ENCODE data around the gene PPP2R1B.

DNA sequence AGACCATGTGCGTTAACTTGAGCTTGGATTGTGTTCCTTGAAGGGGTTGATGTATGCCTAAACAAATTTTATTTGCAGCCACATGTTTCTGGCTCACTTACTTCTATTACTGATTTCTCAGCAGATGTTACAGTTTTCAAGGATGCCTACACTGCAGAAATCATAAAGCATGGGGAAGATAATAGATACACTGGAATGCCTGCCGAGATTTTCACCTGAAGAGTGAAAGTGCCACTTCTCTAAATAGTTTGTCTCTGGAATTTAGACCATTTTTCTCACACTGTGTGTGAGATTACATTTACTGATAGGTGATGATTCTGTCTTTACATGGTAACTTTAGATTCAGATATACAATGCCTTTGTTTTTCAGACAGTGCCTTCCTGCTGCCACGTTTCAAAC is 82.4 kb downstream of the PPP2R1B start:
- TF ChIP-seq, protein P1, sequence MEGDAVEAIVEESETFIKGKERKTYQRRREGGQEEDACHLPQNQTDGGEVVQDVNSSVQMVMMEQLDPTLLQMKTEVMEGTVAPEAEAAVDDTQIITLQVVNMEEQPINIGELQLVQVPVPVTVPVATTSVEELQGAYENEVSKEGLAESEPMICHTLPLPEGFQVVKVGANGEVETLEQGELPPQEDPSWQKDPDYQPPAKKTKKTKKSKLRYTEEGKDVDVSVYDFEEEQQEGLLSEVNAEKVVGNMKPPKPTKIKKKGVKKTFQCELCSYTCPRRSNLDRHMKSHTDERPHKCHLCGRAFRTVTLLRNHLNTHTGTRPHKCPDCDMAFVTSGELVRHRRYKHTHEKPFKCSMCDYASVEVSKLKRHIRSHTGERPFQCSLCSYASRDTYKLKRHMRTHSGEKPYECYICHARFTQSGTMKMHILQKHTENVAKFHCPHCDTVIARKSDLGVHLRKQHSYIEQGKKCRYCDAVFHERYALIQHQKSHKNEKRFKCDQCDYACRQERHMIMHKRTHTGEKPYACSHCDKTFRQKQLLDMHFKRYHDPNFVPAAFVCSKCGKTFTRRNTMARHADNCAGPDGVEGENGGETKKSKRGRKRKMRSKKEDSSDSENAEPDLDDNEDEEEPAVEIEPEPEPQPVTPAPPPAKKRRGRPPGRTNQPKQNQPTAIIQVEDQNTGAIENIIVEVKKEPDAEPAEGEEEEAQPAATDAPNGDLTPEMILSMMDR (IDR thresholded peaks at IDR 0.05) = no peak
- no peak for TF ChIP-seq EZH2 (IDR thresholded peaks at IDR 0.05; ENCODE audit: borderline replicate concordance, insufficient read depth, low read depth, low read length, poor library complexity, severe bottlenecking)
